ENCODE data around the gene GTF3C1.
A peak's percentile ranks its signal among the peaks of the same experiment; 100 is the strongest.

Gene GTF3C1

DNA sequence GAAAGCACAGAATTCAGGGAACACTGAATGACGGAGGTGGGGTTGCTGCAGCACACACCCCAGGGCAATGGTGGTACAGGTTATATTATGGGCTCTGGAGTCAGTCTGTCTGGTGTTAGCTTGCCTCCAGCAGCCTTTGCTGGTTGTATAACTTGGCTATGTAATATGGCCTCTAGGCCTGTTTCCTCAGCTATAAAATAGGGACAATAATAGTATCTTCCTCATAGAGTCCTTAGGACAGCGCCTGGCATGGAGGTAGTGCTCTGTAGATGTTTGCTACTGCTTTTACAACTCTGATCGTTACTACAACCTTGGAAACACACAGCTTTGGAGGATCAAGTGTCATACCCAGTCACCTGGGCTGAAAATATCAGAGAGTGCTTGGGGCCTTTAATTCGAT lies 31.5 kb downstream of the GTF3C1 start:
- no peak for DNase-seq

DNA sequence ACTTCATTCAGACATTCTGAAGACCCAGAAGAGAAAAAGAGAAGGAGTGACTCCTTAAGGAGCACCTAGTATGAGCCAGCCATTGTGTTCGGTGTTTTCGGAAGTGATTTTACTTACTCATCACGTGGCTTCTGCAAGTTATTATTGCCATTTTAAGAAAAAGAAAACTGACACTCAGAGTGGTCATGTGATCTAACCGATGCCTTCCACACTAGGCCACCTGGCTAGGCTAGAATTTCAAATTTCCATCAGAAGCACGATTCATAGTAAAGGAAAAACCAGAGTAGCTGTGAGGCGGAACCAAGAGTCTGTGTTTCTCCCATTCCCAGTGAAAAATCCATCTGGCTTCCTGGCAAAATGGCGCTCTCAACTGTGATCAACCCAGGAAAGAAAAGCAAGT lies 32.0 kb downstream of the GTF3C1 start:
- DNase-seq = no peak

DNA sequence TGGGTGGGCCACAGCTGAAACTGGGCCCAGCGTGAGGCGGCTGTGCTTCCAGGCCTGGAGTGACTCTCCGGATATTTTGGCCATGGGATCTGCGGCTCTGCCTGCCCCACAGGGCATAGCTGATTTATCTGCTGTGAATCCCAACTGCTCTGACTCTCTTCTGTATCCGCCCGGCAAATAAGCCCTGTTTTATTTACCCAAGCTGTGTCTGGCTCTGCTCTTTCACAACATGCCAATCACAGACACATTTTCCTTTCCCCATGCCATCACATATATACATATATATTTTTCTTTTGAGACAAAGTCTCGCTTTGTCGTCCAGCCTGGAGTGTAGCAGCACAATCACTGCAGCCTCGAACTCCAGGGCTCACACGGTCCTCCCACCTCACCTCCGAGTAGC lies 33.3 kb downstream of the GTF3C1 start:
- DNase-seq = no peak

DNA sequence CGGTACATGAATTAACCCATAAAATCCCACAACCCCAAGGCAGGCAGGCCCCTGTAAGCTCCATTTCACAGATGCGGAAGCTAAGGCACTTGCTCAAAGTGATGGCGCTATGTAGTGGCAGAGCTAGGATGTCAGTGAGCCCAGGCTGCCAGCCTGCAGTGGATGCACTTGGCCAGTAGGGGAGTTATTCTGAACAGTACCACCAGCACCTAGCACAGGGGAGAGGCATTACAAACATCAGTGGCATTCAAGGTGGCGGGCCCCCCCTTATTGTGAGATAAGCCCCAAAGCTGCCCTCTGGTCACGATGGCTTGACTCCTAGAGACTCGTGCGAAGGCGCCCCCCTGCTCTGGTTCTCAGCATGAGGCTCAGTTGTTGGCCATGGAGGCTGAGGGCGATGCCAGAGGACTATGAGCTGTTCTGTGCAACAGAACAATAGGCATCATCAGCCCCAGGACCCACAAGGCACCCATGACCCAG lies 33.8 kb downstream of the GTF3C1 start:
- peak; percentile 63 for DNase-seq

DNA sequence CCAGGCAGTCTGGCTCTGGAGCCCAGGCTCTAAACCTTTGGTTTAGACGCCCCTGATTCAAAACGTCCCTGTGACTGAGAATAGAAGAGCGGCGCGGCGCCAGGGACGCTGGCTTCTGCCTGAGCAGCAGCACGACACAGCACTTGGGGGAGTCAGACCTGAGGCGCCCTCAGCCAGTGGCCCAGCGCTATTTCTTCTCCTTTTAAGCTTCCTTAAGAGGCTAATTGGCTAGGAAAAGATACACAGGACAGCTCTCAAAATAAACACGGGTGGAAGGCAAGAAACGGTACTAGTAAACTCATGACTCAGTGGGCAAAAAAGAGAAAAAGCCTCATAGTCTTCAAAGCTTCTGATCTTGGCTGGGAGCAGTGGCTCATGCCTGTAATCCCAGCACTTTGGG lies 34.9 kb downstream of the GTF3C1 start:
- DNase-seq = no peak

DNA sequence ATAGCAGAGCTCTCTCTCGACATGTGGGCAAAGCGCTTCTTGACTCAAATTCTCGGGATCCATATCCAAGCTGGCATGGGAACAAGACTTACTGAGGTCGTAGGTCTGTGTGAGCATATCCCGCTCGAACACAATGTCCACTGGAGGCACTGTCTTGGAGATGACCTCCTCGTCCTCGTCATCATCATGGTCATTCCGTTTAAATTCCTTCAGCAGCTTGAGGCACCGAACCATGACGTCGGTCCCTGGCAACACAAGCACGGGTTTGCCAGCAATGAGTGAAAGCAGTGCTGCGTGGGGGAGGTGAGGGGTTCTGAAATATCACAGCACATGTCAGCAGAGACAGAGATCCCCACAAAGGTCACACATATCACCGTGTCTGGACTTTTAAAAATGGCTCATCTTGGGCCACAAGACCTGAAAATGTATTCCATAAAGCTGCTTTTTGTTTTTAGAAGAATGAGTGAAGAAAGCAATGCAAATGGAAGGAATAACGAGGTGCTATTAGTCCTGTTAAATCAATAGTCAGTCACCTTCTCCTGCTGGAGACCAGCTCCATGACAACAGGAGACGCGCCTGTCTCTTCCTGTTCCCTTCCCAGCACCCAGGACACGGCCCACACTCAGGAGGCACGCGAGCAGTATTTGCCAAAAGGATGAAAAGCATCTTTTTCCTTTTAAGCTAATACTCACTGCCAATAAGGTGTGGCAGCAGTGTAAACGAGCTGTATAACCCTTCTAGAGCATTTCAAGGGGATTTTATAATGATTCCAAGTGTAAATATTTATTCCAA lies 37.9 kb downstream of the GTF3C1 start:
- no peak for DNase-seq

DNA sequence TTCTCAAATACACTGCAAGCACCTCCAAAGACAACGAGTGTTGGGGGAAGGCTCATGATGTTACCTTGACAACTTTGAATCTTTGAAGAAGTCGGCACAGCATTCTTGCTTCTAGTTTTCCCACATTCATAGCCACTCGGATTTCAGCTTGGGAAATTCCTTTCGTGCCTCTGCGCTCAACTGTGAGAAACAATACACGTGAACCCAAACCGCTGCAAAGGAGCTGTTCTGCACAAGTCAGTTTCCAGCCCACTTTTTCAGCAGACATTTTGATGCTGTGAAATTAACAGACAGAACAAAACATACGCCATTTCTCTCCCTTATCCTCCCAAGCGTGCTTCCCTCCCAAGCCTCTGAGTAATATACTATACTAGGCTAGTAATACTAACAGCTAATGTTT lies 41.2 kb downstream of the GTF3C1 start:
- no peak for DNase-seq

DNA sequence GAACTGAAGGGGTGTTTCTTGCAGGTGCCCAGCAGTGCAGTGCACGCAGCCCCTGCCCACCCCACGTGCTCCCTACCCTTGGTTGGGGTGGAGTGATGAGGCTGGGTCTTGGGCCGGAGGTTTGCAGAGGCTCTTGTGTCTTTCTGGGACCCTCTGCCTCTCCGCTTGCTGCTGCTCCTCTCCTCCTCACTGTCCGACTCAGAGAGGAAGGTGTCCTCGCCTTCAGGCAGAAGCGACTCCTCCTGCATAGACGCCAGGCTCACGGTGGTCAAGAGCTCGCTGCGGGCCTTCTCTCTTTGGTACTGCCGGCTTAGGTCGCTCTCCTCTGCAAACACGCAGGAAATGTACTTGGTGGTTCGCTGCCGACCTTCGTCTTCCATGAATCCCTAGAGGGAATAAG lies 42.9 kb downstream of the GTF3C1 start:
- no peak for DNase-seq

DNA sequence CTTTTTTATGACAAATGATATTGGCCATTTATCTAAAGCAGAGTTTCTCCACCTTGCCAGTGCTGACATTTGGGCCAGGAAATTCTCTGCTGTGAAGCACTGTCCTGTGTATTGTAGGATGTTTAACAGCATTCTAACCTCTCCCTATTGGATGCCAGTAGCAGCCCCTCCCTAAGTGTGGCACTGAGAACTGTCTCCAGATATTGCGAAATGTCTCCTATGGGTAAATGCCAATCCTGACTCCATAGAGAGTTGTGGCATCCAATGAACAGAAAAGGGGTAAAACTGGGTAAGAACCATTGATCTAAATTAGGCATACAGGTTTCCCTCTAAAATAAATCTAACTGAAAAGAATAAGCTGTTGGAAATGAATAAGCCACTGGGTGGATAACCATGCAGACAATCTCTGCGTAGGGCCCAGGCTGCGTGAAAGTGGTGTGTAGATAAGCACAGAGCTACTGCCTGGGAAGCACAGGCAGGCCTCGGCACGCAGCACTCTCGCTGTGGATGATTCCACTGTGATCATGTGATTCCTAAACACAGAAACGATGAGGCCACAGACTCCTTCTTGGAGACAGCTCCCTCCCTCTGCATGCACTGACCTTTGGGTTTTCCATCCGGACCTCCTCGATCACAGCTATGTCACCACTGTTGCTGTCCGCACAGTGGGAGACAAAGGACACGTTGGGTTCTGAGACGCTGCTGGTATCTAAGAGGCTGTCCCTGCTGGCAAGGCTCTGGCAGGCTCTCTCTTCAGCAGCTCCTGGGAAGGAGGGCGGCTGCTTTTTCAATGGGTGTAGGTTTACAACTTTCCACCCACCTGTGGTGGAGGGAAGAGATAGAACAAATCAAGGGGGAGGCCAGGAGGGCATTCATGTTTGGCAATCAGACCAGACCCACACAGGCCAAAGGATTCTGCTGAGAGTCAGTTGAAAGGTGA lies 44.1 kb downstream of the GTF3C1 start:
- no peak for DNase-seq

DNA sequence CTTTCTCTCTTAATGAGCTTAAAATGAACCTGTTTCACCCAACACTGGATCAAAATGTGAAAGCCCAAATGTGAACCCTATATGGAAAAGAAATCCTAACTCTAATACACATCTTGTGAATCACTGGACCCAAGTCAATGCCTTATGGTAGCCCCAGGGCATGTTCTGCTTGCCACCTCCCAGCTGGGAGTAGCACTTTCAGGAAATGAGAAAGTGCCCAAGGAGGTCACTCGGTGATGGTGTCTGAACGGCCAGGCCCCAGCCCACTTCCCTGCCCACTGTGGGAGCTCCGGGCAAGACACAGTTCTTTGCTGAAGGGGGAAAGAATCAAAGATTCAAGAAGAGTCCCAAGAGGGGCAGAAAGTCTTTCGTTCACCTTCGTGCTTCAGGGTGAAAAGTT lies 46.1 kb downstream of the GTF3C1 start:
- DNase-seq = no peak

DNA sequence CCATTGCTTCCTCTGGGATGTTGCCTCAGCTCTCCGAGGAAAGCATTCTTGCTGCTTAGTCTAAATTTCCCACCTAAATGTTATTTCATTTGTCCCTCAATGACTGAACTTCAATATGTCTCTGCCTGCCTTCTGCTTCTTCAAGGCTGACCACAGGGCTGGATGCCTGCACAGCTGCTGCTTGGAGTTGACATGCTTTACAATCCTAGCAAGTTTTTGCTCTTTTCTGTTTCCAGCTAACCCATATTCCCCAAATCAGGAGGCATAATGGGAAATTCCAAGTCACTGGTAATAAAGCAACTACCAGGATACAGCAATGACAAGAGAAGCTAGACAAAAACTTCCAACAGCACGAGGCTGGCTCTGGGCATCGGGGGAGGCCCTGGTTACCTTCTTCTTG lies 48.9 kb downstream of the GTF3C1 start:
- DNase-seq = no peak

DNA sequence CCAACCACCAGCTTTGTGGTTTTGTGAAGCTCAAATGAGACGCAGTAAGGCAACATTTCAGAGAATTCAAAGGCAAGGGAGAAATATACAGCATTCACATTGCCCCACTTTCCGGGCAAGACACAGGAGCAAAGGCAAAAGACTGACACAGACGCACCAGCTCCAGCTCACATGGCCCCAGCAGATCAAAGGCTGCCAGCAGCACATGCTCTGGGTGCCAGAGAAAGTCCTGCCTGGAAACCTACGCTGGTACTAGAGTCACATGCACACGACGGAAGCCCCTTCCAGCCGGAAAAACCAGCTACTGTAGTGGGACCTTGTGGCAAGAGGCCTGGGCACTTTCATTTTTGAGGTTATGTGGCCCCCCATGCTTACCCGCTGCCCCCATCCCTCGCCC lies 50.1 kb downstream of the GTF3C1 start:
- DNase-seq = no peak

DNA sequence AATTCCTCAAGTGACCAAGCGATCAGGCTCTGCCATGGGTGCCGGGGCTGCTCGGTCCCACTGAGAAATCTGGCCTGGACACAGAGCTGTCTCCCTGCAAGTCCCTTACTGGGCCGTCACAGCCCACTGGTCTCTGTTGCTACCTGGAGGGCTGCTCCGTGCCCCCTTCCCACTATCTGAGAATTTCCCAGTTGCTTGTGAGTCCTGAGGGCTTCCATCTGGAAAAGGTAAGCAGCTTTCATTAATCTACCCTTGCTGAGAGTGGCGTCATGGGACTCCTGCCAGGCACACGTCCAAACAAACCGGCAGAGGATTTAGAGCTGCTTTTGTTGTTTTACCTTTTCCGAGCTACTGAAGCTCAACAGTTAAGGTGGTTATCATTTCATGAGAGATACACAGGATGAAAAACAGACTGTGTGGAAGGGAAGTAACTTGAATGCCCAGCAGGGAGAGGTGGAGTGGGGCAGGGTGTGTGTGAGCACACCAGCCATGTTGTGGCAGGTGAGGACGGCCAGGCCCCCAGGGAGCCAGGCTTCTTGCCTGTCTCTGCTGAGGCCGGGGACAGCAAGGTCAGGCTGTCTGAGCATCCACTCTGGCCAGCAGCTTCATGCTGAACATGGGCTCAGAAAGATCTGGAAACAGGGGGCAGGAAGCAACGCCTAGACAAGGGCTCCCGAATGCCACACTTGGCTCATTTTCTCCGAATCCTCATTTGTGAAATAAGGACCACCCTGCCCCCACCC lies 50.6 kb downstream of the GTF3C1 start:
- DNase-seq = no peak

DNA sequence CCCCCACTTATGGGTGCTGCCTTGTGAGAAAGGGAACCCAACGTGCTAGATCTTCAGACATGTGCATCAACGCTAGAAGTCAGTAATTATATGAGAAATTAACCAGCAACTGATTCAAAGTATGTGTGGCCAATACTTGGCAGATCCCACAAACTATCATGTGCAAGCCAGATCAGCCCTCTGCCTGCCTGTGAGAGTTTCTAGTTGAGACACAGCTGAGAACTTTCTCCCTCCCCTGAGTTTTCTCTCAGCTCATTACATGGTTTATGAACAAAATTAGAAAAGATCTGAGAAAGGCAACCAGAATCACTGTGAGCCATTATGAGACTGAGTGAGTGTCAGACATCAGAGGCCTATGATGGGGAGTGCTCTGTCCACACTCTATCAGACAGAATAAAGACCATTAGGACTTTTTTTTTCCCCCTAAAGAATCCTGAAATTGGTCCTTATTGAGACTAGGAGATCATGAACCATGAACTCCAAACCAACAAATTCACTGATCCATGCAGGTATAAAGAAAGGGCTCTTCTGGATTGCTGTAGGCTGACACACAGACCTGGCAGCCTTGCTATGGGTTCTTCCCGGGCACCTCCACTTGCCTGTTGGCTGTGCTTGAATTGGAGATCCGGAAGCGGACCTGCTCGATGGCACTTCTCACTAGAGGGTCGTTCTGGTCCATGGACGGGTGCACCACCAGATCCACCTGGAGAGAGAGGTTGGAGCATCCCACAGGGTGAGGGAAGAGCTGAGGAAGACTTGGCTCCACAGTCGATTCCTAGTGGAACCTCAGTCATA lies 51.5 kb downstream of the GTF3C1 start:
- no peak for DNase-seq

DNA sequence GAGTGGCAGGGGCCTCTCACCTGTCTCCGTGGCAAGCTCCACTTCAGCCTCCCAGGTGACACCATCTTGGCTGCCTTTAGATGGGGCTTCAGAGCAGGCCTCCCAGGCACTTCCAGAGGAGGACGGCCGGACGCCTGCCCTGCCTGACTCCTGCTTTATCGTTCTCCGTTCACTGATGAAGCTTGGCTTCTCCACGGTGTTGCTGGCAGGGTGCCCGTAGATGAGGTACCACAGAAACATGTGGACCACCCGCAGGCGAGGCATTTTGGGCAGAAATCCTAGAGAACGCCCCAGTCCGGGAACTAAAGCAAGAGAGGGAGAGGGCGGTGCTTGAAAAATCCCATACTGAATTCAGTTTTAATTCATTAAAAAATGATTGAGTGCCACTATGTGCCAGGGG lies 54.5 kb downstream of the GTF3C1 start:
- no peak for DNase-seq

DNA sequence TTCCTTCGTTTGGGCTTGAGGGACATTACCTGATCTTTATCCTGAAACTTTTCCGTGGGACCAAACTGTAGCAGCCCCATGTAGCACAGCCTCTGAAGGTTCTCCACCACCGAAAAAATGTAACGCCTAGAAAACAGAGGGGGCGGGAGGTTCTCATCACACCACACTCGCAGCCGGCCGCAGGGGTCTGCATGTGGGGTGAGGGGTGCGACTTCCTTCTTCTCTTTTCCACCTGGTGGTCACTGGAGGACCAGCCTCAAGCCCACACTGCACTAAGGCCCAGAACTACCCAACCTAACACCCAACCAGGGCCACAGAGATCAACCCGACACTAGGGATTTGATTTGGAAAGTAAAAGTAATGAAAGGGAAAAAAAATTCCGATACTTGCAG lies 57.1 kb downstream of the GTF3C1 start:
- no peak for DNase-seq

DNA sequence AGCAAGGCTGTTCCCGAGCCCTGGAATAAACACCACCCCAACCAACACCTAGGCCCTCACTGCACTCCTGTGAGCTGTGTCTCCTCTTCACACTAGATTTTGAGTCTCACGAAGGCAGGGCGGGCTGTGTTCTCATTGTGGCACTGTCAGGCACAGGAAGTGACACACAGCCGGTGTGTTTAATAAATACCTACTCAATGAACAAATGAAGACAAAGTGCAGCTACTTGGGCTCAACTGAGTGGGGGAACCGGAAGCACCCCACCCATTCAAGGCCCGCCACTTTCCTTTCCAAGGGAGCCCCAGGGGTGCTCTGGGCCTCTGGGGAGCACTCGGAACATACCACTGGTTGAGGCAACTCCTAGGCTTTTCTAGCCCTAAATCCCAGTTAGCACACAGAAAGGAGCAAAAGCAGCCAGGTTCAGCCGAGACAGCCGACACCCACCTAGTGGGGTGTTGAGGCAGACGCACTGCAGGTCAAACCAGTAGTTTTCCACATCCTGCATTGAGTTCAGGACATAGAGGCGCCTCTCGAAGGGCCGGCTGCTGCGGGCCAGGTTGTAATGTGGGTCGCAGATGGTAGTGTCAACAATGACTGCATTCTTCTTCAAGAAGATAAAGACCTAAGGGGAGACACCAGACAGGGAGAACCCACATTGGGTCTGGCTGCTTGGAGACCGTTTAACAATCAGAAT lies 57.7 kb downstream of the GTF3C1 start:
- no peak for DNase-seq

DNA sequence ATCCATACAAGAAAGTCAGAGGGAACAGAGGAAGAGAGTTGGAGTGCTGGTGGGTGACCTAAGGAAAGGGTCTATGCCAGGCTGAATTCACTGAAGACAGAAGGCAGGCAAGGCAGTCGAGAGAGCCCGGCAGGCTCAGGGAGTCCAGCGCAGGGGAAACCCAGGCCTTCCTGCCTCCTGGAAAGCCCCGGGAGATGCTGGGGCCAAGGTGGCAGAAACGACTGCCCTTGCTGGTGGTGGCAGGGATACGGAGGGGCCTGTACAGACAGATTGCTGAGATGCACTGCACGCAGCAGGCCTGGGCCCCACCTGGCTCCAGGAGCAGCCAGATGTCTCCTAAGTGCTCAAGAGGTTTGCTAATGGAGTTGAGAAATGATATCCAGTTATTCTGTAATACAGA lies 59.8 kb downstream of the GTF3C1 start:
- no peak for DNase-seq

DNA sequence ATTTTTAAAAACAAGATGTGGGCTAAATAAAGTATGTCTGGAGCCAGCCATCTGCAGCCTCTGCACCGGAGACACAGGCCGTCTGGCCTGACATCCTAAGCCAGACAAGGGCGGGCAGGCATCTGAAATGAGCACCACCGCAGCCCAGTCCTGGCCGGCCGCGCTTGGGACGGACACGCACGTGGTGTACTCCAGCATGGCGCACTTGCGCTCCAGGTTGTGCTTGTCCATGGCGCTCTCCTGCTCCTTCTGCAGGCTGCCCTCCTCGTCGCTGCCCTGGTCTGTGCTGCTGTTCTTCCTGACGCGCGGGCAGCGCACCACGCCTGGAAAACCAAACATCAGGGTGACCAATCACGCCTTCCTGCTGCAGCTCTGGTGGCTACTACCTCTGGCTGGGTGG lies 60.3 kb downstream of the GTF3C1 start:
- no peak for DNase-seq

DNA sequence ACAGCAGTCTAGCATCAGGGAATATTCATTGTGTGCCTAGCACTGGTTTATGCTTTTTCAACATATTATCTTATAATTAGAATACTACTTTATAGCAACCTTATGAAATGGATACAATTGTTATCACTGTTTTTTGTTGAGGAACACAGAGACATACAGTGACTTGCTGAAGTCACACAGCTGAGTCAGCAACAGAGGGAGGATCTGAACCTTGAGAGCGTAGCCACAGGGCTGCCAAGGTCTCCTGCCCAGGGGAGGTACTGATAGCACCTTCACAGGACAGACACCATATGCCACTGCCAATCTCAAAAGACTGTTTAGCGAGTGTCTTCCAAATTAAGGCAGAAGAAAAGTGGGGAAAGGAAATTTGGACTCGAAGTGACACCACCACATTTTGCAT lies 63.0 kb downstream of the GTF3C1 start:
- DNase-seq = no peak

DNA sequence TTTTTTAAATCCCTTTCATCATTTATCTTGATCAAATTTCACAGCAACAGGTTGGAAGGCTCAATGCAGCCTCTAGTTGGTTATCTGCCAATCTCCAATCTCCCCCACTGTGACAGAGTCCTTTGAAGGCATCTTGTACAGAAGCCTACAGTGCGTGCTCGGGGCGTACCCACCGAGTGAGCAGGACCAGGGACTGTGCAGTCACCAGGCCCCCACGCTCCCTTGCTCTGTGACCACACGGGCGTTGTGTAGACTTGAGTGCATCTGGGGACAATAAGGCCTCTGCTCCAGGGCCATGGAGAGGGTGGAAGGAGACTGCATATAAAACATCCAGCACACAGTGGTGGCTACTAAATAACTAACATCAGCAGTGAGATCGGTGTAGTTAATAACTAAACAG lies 63.4 kb downstream of the GTF3C1 start:
- DNase-seq = no peak

DNA sequence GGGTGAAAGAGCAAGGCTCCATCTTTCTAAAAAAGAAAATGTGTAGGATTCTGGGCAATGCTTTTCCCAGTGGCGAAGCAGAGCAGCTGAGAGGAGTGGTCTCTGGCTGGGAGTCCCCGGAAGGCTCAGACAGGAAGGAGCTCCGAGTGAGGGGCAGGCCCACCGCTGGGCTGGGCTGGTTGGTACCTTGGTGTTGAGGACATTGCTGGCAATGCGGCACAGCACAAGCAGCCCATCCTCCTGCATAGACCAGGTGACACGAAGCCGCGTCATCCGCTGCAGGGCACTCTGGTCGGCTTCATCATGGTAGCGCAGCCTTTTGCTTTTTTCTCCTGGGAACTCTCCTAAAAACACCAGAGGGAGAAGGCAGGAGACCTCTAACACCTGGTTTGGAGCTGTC lies 63.9 kb downstream of the GTF3C1 start:
- no peak for DNase-seq
